Ovary (tissue), 9 donors: ENCODE measurements around the gene MCF2L. TPM values are rescaled to one million over a fixed set of nuclear protein-coding genes. Genes with fewer than 3 reads are reported as not detected.

ENCODE experiments used
- DNase-seq, 5 donors: peaks; one replicate each; pipeline ENCODE4 v3.0.0-alpha.2; 2019 to 2020
- H3K27ac ChIP-seq, 2 donors: fragments of 200-600 bp; one replicate each; pipeline versions ENCODE4 v1.5.1 to v1.8.0; 2019 to 2022
- H3K27me3 ChIP-seq: fragments of 200-600 bp; one replicate; pipeline ENCODE4 v1.8.0; 2022
- H3K36me3 ChIP-seq: fragments of 200-600 bp; sonication (generic); one replicate; pipeline ENCODE4 v1.5.1; 2019
- H3K4me1 ChIP-seq: one replicate; pipeline ENCODE4 v1.8.1; 2013; ENCODE audit warnings: mild to moderate bottlenecking, moderate library complexity; ENCODE audit not compliant: insufficient read depth
- H3K4me3 ChIP-seq: fragments of 200-600 bp; sonication (generic); one replicate; pipeline ENCODE4 v1.5.1; 2017
- H3K9me3 ChIP-seq, 2 donors: fragments of 200-600 bp in 1 of 2; sonication (generic) in 1 of 2; one replicate each; pipeline versions ENCODE4 v1.5.1 to v1.8.1; 2013 to 2019; ENCODE audit warnings: mild to moderate bottlenecking in 1 of 2, moderate library complexity in 1 of 2
- EP300 ChIP-seq: sonication (generic); formaldehyde crosslinking; IDR thresholded peaks from one replicate; pipeline ENCODE4 v1.6.1; 2017; ENCODE audit warnings: antibody characterized with exemption
- POLR2A ChIP-seq: fragments of 450-650 bp; IDR thresholded peaks from one replicate; pipeline ENCODE4 v1.6.1; 2017; ENCODE audit warnings: antibody characterized with exemption, mild to moderate bottlenecking, moderate library complexity
- WGBS, 3 donors: extraction: QIAGEN DNeasy Blood & Tissue Kit in 1 of 3; methylation state at CpG; one replicate each; pipeline versions ENCODE4 v1.1.5 to v1.1.7; 2013 to 2017; 5-methylcytosine and 5-hydroxymethylcytosine counted together
- intact Hi-C, 4 donors: fragments of 100-400 bp; cut with DNase I; formaldehyde crosslinking; loops; one replicate each; pipeline versions ENCODE4 v1.11.0 to v1.15.1; 2022 to 2023
- polyA plus RNA-seq, 2 donors: library from polyadenylated mRNA; stranded (reverse); fragments of 200-250 nt in 1 of 2; fragments of 350-450 nt in 1 of 2; fragmentation: Illumina TruSeq in 1 of 2; extraction: RNeasy Lipid Tissue Mini Kit (QIAGEN cat#74804) in 1 of 2; gene quantifications; one replicate each; pipeline ENCODE4 v1.2.3, GENCODE V29; 2013 to 2014
- total RNA-seq, 7 donors: library from RNA; depleted of rRNA in 2 of 7; stranded (reverse); fragments of >200 nt in 2 of 7; fragmentation: NEBNext Ultra II Directional in 3 of 7; extraction: Animal tissue kit (Norgen Biotek cat#: 25700) in 3 of 7; gene quantifications; one replicate each; pipeline versions ENCODE4 v1.1.0 to v1.2.4, GENCODE V29; 2016 to 2023
- TF ChIP-seq, protein P1 (sequence below), 3 donors: fragments of 450-650 bp in 2 of 3; fragments of 200-600 bp in 1 of 3; IDR thresholded peaks; one replicate each; pipeline versions ENCODE4 v1.5.1 to v1.8.0; 2016 to 2022; ENCODE audit warnings: antibody characterized with exemption in 3 of 3, mild to moderate bottlenecking in 1 of 3
- donor health status: DM: no; HTN: no; CAD: no; lungs with moderate emphysema.
- donor health status: DM: no; HTN: no; CAD: no.
- donor health status: Bipolar disorder and iron deficiency.
- donor health status: DM: yes; HTN: yes; CAD: no.
- donor health status: DM: no; HTN: no; CAD: no.
- donor health status: DM: yes; HTN: yes; CAD: no.

MCF2L gene
- total and polyA plus RNA-seq, 9 donors, result 5.6 to 22.2 (median 8.7) TPM

DNA sequence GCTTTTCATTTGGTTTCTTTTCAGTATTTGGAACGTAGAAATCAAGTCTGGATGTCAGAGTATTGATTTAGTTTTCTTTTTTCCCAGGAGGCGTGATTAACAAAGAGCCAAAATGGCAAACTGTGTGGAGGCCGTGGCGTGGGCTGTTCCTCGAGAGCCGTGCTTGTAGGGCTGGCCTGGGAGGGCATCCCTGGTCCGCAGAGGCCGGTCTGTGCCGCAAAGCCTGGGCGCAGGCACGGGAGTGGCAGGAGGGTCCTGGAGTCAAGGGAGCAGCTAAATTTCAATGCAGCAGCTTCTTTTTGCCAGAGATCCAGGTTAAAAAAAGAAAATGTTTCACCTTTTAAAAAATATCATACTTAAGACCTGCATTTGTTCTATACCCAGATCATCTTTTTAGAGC, 13.1 kb upstream of the MCF2L start:
- peak in 1 of 5 donors; percentile 4 for DNase-seq

DNA sequence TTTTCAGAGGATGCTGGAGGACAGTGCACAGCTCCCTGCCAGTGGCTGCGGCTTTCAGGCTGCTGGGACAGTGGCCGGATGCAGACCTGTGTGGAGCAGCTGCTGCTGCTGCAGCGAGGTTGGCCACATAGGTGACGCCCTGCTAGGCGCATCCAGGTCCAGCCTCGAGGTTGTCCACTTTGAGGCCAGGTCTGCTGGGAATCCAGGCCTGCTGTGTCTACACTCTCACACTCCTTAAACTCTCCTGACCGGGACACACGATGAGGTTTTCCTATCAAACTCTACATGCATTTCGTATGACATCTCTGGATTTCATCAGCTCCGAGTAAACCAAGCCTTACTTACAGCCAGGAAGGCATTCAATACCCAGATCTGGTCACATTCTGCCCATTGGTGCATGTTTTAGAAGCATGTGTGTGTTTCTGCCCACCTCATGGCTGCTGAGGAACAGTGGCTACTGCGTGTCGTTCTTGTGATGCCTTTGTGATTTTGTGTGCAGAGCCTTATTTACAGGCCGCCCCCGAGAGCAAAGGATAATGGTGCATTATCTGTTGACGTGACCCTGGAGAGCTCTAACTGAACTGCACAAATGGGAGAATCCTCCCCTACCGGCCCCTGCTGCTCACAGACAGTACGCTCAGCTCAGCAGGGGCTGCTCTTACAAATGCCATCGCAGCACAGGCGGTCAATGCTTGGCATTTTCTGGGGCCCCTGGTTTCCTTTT, 12.3 kb upstream of the MCF2L start:
- DNase-seq, result peak in 1 of 5 donors; percentile 7

More for the DNA sequence above, 13.1 kb upstream of the MCF2L start:
- H3K4me1 ChIP-seq, result no peaks in the 10 kb centered on the region
- H3K36me3 ChIP-seq, result no peaks in the 10 kb centered on the region
- WGBS, 3 donors, result 87 to 91% (median 88%) methylated on average over 11 of the region's 11 CpGs
- no peaks in the 10 kb centered on the region for H3K27me3 ChIP-seq
- TF ChIP-seq, protein P1, sequence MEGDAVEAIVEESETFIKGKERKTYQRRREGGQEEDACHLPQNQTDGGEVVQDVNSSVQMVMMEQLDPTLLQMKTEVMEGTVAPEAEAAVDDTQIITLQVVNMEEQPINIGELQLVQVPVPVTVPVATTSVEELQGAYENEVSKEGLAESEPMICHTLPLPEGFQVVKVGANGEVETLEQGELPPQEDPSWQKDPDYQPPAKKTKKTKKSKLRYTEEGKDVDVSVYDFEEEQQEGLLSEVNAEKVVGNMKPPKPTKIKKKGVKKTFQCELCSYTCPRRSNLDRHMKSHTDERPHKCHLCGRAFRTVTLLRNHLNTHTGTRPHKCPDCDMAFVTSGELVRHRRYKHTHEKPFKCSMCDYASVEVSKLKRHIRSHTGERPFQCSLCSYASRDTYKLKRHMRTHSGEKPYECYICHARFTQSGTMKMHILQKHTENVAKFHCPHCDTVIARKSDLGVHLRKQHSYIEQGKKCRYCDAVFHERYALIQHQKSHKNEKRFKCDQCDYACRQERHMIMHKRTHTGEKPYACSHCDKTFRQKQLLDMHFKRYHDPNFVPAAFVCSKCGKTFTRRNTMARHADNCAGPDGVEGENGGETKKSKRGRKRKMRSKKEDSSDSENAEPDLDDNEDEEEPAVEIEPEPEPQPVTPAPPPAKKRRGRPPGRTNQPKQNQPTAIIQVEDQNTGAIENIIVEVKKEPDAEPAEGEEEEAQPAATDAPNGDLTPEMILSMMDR (IDR thresholded peaks at IDR 0.05), result no peak
- no peak for TF ChIP-seq EP300
- no peak for TF ChIP-seq POLR2A
- no peak overlapping the region for H3K27ac ChIP-seq
- intact Hi-C loops, result no loop called here
- H3K9me3 ChIP-seq, result no peaks in the 10 kb centered on the region
- no peak overlapping the region for H3K4me3 ChIP-seq

DNA sequence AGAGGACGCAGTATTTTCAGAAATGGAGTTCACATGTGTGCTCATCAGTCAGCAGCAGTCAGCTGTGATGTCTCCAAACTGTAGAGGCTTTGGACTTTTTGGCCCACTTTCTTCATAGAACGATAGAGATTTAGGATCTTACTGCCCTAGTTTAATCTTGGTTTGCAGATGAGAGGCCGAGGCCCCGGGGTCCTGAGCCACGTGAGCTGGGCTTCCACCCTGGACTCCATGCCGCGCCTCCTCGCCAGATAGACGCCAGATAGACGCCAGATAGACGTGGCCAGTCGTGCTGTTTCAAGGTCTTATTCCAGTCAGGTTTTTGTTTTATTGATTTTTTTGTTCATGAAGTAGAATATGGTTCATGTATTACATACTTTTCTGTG, 11.7 kb upstream of the MCF2L start:
- Histone ChIP-seq H3K9me3 (no peaks in the 10 kb centered on the region), H3K4me1 (no peaks in the 10 kb centered on the region), H3K27ac (no peak overlapping the region), H3K27me3 (no peaks in the 10 kb centered on the region), H3K4me3 (no peak overlapping the region), H3K36me3 (no peaks in the 10 kb centered on the region)
- peak in 1 of 5 donors; percentile 6 for DNase-seq
- TF ChIP-seq POLR2A (no peak), EP300 (no peak)
- TF ChIP-seq, protein P1 (IDR thresholded peaks at IDR 0.05), result no peak
- intact Hi-C loops, result no loop called here
- WGBS, 3 donors, result 19 to 48% (median 22%) methylated on average over 12 of the region's 12 CpGs

More for the DNA sequence above, 12.3 kb upstream of the MCF2L start:
- H3K4me1 ChIP-seq, result no peaks in the 10 kb centered on the region
- no peaks in the 10 kb centered on the region for H3K36me3 ChIP-seq
- H3K27ac ChIP-seq, result no peak overlapping the region
- no peak for TF ChIP-seq POLR2A
- TF ChIP-seq, protein P1 (IDR thresholded peaks at IDR 0.05), result no peak
- TF ChIP-seq EP300, result no peak
- WGBS, 3 donors, result 59 to 66% (median 64%) methylated on average over 19 of the region's 19 CpGs
- no peak overlapping the region for H3K4me3 ChIP-seq
- H3K9me3 ChIP-seq, result no peaks in the 10 kb centered on the region
- H3K27me3 ChIP-seq, result no peaks in the 10 kb centered on the region
- intact Hi-C loops, result no loop called here

DNA sequence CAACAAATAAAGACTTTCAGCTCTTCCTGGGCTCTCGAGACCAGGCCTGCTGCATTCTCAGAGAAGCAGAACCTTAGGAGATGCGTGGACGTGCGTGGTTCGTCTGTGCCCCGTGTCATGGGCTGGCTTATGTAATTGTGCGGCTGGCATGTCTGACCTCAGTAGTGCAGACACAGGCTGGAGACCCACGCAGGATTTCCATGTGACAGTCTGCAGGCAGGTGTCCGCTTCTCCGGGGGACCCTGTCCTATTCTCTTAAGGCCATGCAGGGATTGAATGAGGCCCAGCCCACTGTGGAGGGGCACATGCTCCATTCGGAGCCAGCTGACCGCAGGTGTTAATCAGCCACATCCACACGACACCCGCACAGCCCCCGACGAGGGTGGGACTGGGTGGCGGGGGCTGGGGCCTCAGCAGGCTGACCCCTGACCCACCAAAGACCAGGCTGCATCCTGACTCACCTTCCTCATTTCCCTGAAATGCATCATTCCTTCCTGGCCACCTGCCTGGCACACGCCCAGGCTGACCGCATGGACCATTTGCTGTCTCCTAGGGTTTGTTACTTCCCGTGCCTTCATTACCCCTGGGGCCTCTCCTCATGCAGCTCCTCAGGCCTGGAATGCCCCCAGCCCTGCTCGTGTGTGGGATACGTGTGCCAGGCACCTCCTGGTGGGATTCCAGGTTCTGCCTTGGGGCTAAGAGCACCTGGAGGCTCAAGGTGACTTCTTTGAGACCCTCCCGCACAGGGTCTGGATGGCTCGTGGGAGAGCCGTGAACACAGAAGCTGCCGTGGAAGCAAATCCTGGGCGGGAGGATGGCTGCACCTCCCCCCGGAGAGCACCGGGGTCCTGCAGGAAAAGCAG, 10.7 kb upstream of the MCF2L start:
- intact Hi-C loops, result no loop called here
- H3K9me3 ChIP-seq, result no peaks in the 10 kb centered on the region
- TF ChIP-seq POLR2A (no peak), EP300 (no peak)
- TF ChIP-seq, protein P1 (IDR thresholded peaks at IDR 0.05), result no peak
- H3K4me3 ChIP-seq, result no peak overlapping the region
- H3K4me1 ChIP-seq, result no peaks in the 10 kb centered on the region
- H3K27me3 ChIP-seq, result no peaks in the 10 kb centered on the region
- WGBS, 3 donors, result 75 to 85% (median 82%) methylated on average over 27 to 29 of the region's 29 CpGs
- no peaks in the 10 kb centered on the region for H3K36me3 ChIP-seq
- peak in 2 of 5 donors; percentile 14 to 31 for DNase-seq
- no peak overlapping the region for H3K27ac ChIP-seq
